Measurements from ENCODE around the gene SLC8A2.

SLC8A2 gene

GRCh38 chr19:47408156-47408938 is 63.3 kb downstream of the SLC8A2 start:
- no peak for DNase-seq (ENCODE audit: low read depth)
- TF ChIP-seq CTCF (IDR thresholded peaks at IDR 0.05; ENCODE audit: low read depth, low read length, missing control alignments): no peak
- no peak overlapping the region for H3K4me3 ChIP-seq (ENCODE audit: low read depth, low read length)
- in situ Hi-C loops (cut with HindIII; ENCODE audit: low sequenced_read_pairs): no loop called here

- no peak for DNase-seq (ENCODE audit: low read depth)
- no peak for TF ChIP-seq CTCF (IDR thresholded peaks at IDR 0.05; ENCODE audit: low read depth, low read length, missing control alignments)
- in situ Hi-C loops (cut with HindIII; ENCODE audit: low sequenced_read_pairs): no loop called here
- no peak overlapping the region for H3K4me3 ChIP-seq (ENCODE audit: low read depth, low read length)
Measured at GRCh38 chr19:47407417-47407774, 64.3 kb downstream of the SLC8A2 start.

- in situ Hi-C loops (cut with HindIII; ENCODE audit: low sequenced_read_pairs): no loop called here
- no peak overlapping the region for H3K4me3 ChIP-seq (ENCODE audit: low read depth, low read length)
Measured at GRCh38 chr19:47406711-47407416, 64.8 kb downstream of the SLC8A2 start.

GRCh38 chr19:47405854-47406417 is 65.8 kb downstream of the SLC8A2 start:
- DNase-seq (ENCODE audit: low read depth): no peak
- H3K4me3 ChIP-seq (ENCODE audit: low read depth, low read length): no peak overlapping the region
- in situ Hi-C loops (cut with HindIII; ENCODE audit: low sequenced_read_pairs): no loop called here
- no peak for TF ChIP-seq CTCF (IDR thresholded peaks at IDR 0.05; ENCODE audit: low read depth, low read length, missing control alignments)

More at GRCh38 chr19:47406711-47407416, 64.8 kb downstream of the SLC8A2 start:
- TF ChIP-seq CTCF (IDR thresholded peaks at IDR 0.05; ENCODE audit: low read depth, low read length, missing control alignments): no peak
- no peak for DNase-seq (ENCODE audit: low read depth)

- DNase-seq (ENCODE audit: low read depth): no peak
- TF ChIP-seq CTCF (IDR thresholded peaks at IDR 0.05; ENCODE audit: low read depth, low read length, missing control alignments): no peak
- in situ Hi-C loops (cut with HindIII; ENCODE audit: low sequenced_read_pairs): no loop called here
Measured at GRCh38 chr19:47405197-47405550, 66.5 kb downstream of the SLC8A2 start.

GRCh38 chr19:47404334-47405196 is 67.1 kb downstream of the SLC8A2 start:
- TF ChIP-seq CTCF (IDR thresholded peaks at IDR 0.05; ENCODE audit: low read depth, low read length, missing control alignments): no peak
- H3K4me3 ChIP-seq (ENCODE audit: low read depth, low read length): no peak overlapping the region
- no peak for DNase-seq (ENCODE audit: low read depth)
- in situ Hi-C loops (cut with HindIII; ENCODE audit: low sequenced_read_pairs): no loop called here

More at GRCh38 chr19:47405197-47405550, 66.5 kb downstream of the SLC8A2 start:
- H3K4me3 ChIP-seq (ENCODE audit: low read depth, low read length): no peak overlapping the region
